ENCODE results near the gene DLG2.

The DLG2 gene

GRCh38 chr11:83493917-83494316 lies 2133.2 kb downstream of the DLG2 start:
- no peak for TF ChIP-seq CTCF (IDR thresholded peaks at IDR 0.05; ENCODE audit: low read depth, low read length)
- no peak for DNase-seq (ENCODE audit: low read depth, low spot score)
- no peak overlapping the region for H3K4me3 ChIP-seq (ENCODE audit: low read depth, low read length)
- in situ Hi-C loops (cut with HindIII; ENCODE audit: low sequenced_read_pairs), result no loop called here

- no peak for TF ChIP-seq CTCF (IDR thresholded peaks at IDR 0.05; ENCODE audit: low read depth, low read length)
- H3K4me3 ChIP-seq (ENCODE audit: low read depth, low read length), result no peak overlapping the region
- in situ Hi-C loops (cut with HindIII; ENCODE audit: low sequenced_read_pairs), result no loop called here
- no peak for DNase-seq (ENCODE audit: low read depth, low spot score)
Measured at GRCh38 chr11:83493034-83493433, 2134.1 kb downstream of the DLG2 start.

GRCh38 chr11:83483808-83484207 lies 2143.3 kb downstream of the DLG2 start:
- DNase-seq (ENCODE audit: low read depth, low spot score), result no peak
- in situ Hi-C loops (cut with HindIII; ENCODE audit: low sequenced_read_pairs), result no loop called here
- no peak overlapping the region for H3K4me3 ChIP-seq (ENCODE audit: low read depth, low read length)
- no peak for TF ChIP-seq CTCF (IDR thresholded peaks at IDR 0.05; ENCODE audit: low read depth, low read length)

- DNase-seq (ENCODE audit: low read depth, low spot score), result no peak
- in situ Hi-C loops (cut with HindIII; ENCODE audit: low sequenced_read_pairs), result no loop called here
- TF ChIP-seq CTCF (IDR thresholded peaks at IDR 0.05; ENCODE audit: low read depth, low read length), result no peak
- H3K4me3 ChIP-seq (ENCODE audit: low read depth, low read length), result no peak overlapping the region
Measured at GRCh38 chr11:83480811-83481210, 2146.3 kb downstream of the DLG2 start.

- DNase-seq (ENCODE audit: low read depth, low spot score), result no peak
- no peak for TF ChIP-seq CTCF (IDR thresholded peaks at IDR 0.05; ENCODE audit: low read depth, low read length)
- in situ Hi-C loops (cut with HindIII; ENCODE audit: low sequenced_read_pairs), result no loop called here
- no peak overlapping the region for H3K4me3 ChIP-seq (ENCODE audit: low read depth, low read length)
Measured at GRCh38 chr11:83480251-83480650, 2146.9 kb downstream of the DLG2 start.

GRCh38 chr11:83477772-83478171 lies 2149.4 kb downstream of the DLG2 start:
- no peak for DNase-seq (ENCODE audit: low read depth, low spot score)
- TF ChIP-seq CTCF (IDR thresholded peaks at IDR 0.05; ENCODE audit: low read depth, low read length), result no peak
- H3K4me3 ChIP-seq (ENCODE audit: low read depth, low read length), result no peak overlapping the region
- in situ Hi-C loops (cut with HindIII; ENCODE audit: low sequenced_read_pairs), result no loop called here

- DNase-seq (ENCODE audit: low read depth, low spot score), result no peak
- TF ChIP-seq CTCF (IDR thresholded peaks at IDR 0.05; ENCODE audit: low read depth, low read length), result no peak
- in situ Hi-C loops (cut with HindIII; ENCODE audit: low sequenced_read_pairs), result no loop called here
- H3K4me3 ChIP-seq (ENCODE audit: low read depth, low read length), result no peak overlapping the region
Measured at GRCh38 chr11:83475760-83476159, 2151.4 kb downstream of the DLG2 start.

All from astrocyte of the spinal cord (primary cell).